H9 (cell line): Measurements from ENCODE around the gene APCDD1L. TPM values are rescaled to one million over a fixed set of nuclear protein-coding genes. Genes with fewer than 3 reads are reported as not detected.
A peak's percentile ranks its signal among the peaks of the same experiment; 100 is the strongest.

Experiments used
- DNase-seq: peaks from one replicate; pipeline ENCODE4 v3.0.0-alpha.2; 2017
- H2AFZ ChIP-seq: one replicate; pipeline ENCODE4 v1.6.1; 2013; ENCODE audit warnings: mild to moderate bottlenecking, low read length, control low read depth, moderate library complexity
- H2AK5ac ChIP-seq: 2 replicates; pipeline ENCODE4 v1.6.1; 2013; ENCODE audit warnings: low read length, control low read depth, mixed read lengths; ENCODE audit not compliant: insufficient read length
- H2BK120ac ChIP-seq: one replicate; pipeline ENCODE4 v1.6.1; 2013; ENCODE audit warnings: low read depth, mild to moderate bottlenecking, low read length, control low read depth, inconsistent platforms; ENCODE audit not compliant: poor library complexity, severe bottlenecking
- H2BK12ac ChIP-seq: 2 replicates; pipeline ENCODE4 v1.6.1; 2013; ENCODE audit warnings: low read length, control low read depth, mixed read lengths, low read depth; ENCODE audit not compliant: insufficient read length
- H2BK15ac ChIP-seq: 2 replicates; pipeline ENCODE4 v1.6.1; 2013; ENCODE audit warnings: low read depth, low read length, control low read depth
- H2BK20ac ChIP-seq: one replicate; pipeline ENCODE4 v1.6.1; 2013; ENCODE audit warnings: low read depth, mild to moderate bottlenecking, low read length, control low read depth, inconsistent platforms; ENCODE audit not compliant: poor library complexity, severe bottlenecking
- H2BK5ac ChIP-seq: 2 replicates; pipeline ENCODE4 v1.6.1; 2013; ENCODE audit warnings: low read length, control low read depth, mixed read lengths; ENCODE audit not compliant: insufficient read length
- H3K14ac ChIP-seq: 2 replicates; pipeline ENCODE4 v1.6.1; 2013; ENCODE audit warnings: low read length, control low read depth; ENCODE audit not compliant: insufficient read depth
- H3K18ac ChIP-seq: 2 replicates; pipeline ENCODE4 v1.6.1; 2013; ENCODE audit warnings: low read depth, mild to moderate bottlenecking, mixed read lengths, low read length, control low read depth; ENCODE audit not compliant: insufficient read length
- H3K23ac ChIP-seq: 2 replicates; pipeline ENCODE4 v1.6.1; 2013; ENCODE audit warnings: low read length, control low read depth, mixed read lengths, low read depth; ENCODE audit not compliant: insufficient read length
- H3K23me2 ChIP-seq: 2 replicates; pipeline ENCODE4 v1.6.1; 2013; ENCODE audit warnings: low read depth, mild to moderate bottlenecking, mixed read lengths, low read length, control low read depth; ENCODE audit not compliant: insufficient read length, poor library complexity, severe bottlenecking
- H3K27ac ChIP-seq: 2 replicates; pipeline ENCODE4 v1.5.1; 2013; ENCODE audit warnings: low read length, control low read depth, mixed read lengths, low read depth; ENCODE audit not compliant: insufficient read length
- H3K27me3 ChIP-seq: 2 replicates; pipeline ENCODE4 v1.6.1; 2013; ENCODE audit warnings: low read length, control low read depth, inconsistent platforms; ENCODE audit not compliant: insufficient read depth
- H3K4ac ChIP-seq: 2 replicates; pipeline ENCODE4 v1.6.1; 2013; ENCODE audit warnings: low read depth, mild to moderate bottlenecking, control low read depth, inconsistent platforms, low read length, moderate library complexity
- H3K4me1 ChIP-seq: 2 replicates; pipeline ENCODE4 v1.6.1; 2013; ENCODE audit warnings: low read length, control low read depth, inconsistent platforms; ENCODE audit not compliant: insufficient read depth
- H3K4me2 ChIP-seq: 2 replicates; pipeline ENCODE4 v1.6.1; 2013; ENCODE audit warnings: low read length, control low read depth, mixed read lengths; ENCODE audit not compliant: insufficient read length, insufficient read depth
- H3K56ac ChIP-seq: 2 replicates; pipeline ENCODE4 v1.6.1; 2013; ENCODE audit warnings: low read depth, mild to moderate bottlenecking, mixed read lengths, low read length, control low read depth; ENCODE audit not compliant: insufficient read length
- H3K79me1 ChIP-seq: 2 replicates; pipeline ENCODE4 v1.6.1; 2013; ENCODE audit warnings: low read depth, mild to moderate bottlenecking, moderate library complexity, low read length, control low read depth, inconsistent platforms; ENCODE audit not compliant: insufficient read depth, poor library complexity, severe bottlenecking
- H3K79me2 ChIP-seq: 2 replicates; pipeline ENCODE4 v1.6.1; 2013; ENCODE audit warnings: low read length, control low read depth, inconsistent platforms; ENCODE audit not compliant: insufficient read depth
- H3K9ac ChIP-seq: 2 replicates; pipeline ENCODE4 v1.6.1; 2013; ENCODE audit warnings: low read length, control low read depth, mixed read lengths; ENCODE audit not compliant: insufficient read length; ENCODE audit errors: extremely low read depth
- H3K9me3 ChIP-seq: one replicate; pipeline ENCODE4 v1.6.1; 2013; ENCODE audit warnings: low read depth, low read length, inconsistent platforms; ENCODE audit not compliant: control insufficient read depth
- H3T11ph ChIP-seq: one replicate; pipeline ENCODE4 v1.6.1; 2013; ENCODE audit warnings: mild to moderate bottlenecking, low read length, control low read depth, inconsistent platforms
- H4K20me1 ChIP-seq: one replicate; pipeline ENCODE4 v1.6.1; 2013; ENCODE audit not compliant: control insufficient read depth, insufficient read length, insufficient read depth
- H4K5ac ChIP-seq: 2 replicates; pipeline ENCODE4 v1.6.1; 2013; ENCODE audit warnings: low read depth, mild to moderate bottlenecking, mixed read lengths, low read length, control low read depth; ENCODE audit not compliant: insufficient read length
- H4K8ac ChIP-seq: replicated peaks from 2 replicates; pipeline ENCODE4 v1.6.1; 2013; ENCODE audit warnings: low read length, control low read depth, mixed read lengths, low read depth; ENCODE audit not compliant: insufficient read length
- H4K91ac ChIP-seq: 2 replicates; pipeline ENCODE4 v1.6.1; 2013; ENCODE audit warnings: low read depth, mild to moderate bottlenecking, moderate library complexity, mixed read lengths, low read length, control low read depth; ENCODE audit not compliant: insufficient read length
- H3K27ac Mint-ChIP-seq, 3 experiments: 2 replicates in 2 of 3; 3 replicates in 1 of 3; pipeline ENCODE4 v1.8.0; 2020 to 2021; ENCODE audit warnings: mixed read lengths in 3 of 3, mild to moderate bottlenecking in 1 of 3, moderate library complexity in 1 of 3
- H3K27me3 Mint-ChIP-seq: 2 replicates; pipeline ENCODE4 v1.8.0; 2021; ENCODE audit warnings: low read depth, mild to moderate bottlenecking, moderate library complexity, mixed read lengths
- H3K36me3 Mint-ChIP-seq, 3 experiments: 2 replicates in 2 of 3; 3 replicates in 1 of 3; pipeline ENCODE4 v1.8.0; 2020 to 2021; ENCODE audit warnings: low read depth in 3 of 3, mixed read lengths in 3 of 3; ENCODE audit not compliant: insufficient read depth in 1 of 3
- H3K4me1 Mint-ChIP-seq, 2 experiments: 2 replicates each; pipeline ENCODE4 v1.8.0; 2020; ENCODE audit warnings: mixed read lengths in 2 of 2
- H3K4me3 Mint-ChIP-seq, 2 experiments: 2 replicates in 1 of 2; 3 replicates in 1 of 2; pipeline ENCODE4 v1.8.0; 2020 to 2021; ENCODE audit warnings: mild to moderate bottlenecking in 2 of 2, mixed read lengths in 2 of 2, moderate library complexity in 1 of 2
- H3K9me3 Mint-ChIP-seq, 2 experiments: 2 replicates in 1 of 2; 3 replicates in 1 of 2; pipeline ENCODE4 v1.8.0; 2020; ENCODE audit warnings: mild to moderate bottlenecking in 2 of 2, mixed read lengths in 2 of 2, moderate library complexity in 1 of 2
- CTCF ChIP-seq: fragments of 200-600 bp; sonication (generic); conservative IDR thresholded peaks from 3 replicates; pipeline ENCODE4 v1.8.0; 2021; ENCODE audit warnings: antibody characterized with exemption, mild to moderate bottlenecking
- WGBS: extraction: QIAGEN DNeasy Blood & Tissue Kit; methylation state at CpG from one replicate; pipeline ENCODE4 v1.1.7; 2013; ENCODE audit warnings: missing lambda C conversion rate, low lambda C conversion rate, mixed read lengths; ENCODE audit not compliant: insufficient read length; ENCODE audit errors: extremely low coverage; 5-methylcytosine and 5-hydroxymethylcytosine counted together
- total RNA-seq: library from RNA; stranded (reverse); gene quantifications from 2 replicates; pipeline ENCODE4 v1.2.1, GENCODE V29; 2021

APCDD1L gene
- total RNA-seq, 1 experiment from 2014 or later: 0.68 TPM

- peaks cover 19% of the 10 kb centered on the region for H3K27me3 Mint-ChIP-seq
Measured at GRCh38 chr20:58504566-58504965, 10.6 kb downstream of the APCDD1L start.

More at GRCh38 chr20:58504566-58504965, 10.6 kb downstream of the APCDD1L start:
- Mint-ChIP-seq H3K4me3 (no peak overlapping the region), H3K36me3 (peaks cover 4 to 35% (median 14%) of the 10 kb centered on the region in 3 experiments), H3K9me3 (peaks cover 12 to 29% of the 10 kb centered on the region in 2 experiments), H3K27ac (no peak overlapping the region), H3K4me1 (no peaks in the 10 kb centered on the region)
- WGBS: no CpG with 5 or more reads among the region's 3 CpGs
- no peak overlapping the region for H3K9ac ChIP-seq
- H3K56ac ChIP-seq: no peak overlapping the region
- H3K23ac ChIP-seq: no peak overlapping the region
- no peak overlapping the region for H3K18ac ChIP-seq
- no peaks in the 10 kb centered on the region for H3K79me1 ChIP-seq
- no peak overlapping the region for H4K8ac ChIP-seq
- no peak overlapping the region for H2BK5ac ChIP-seq
- H3K4ac ChIP-seq: no peak overlapping the region
- H2BK20ac ChIP-seq: no peak overlapping the region
- H2AK5ac ChIP-seq: no peak overlapping the region
- no peak overlapping the region for H2BK15ac ChIP-seq
- DNase-seq: peak; percentile 4
- H4K91ac ChIP-seq: no peak overlapping the region
- TF ChIP-seq CTCF: no peak
- no peak overlapping the region for H2BK12ac ChIP-seq
- no peaks in the 10 kb centered on the region for H3K23me2 ChIP-seq
- no peak overlapping the region for H4K5ac ChIP-seq
- no peak overlapping the region for H2AFZ ChIP-seq
- no peak overlapping the region for H3K27ac ChIP-seq
- peaks cover 19% of the 10 kb centered on the region for H3K9me3 ChIP-seq
- H2BK120ac ChIP-seq: no peak overlapping the region
- H3K4me1 ChIP-seq: no peaks in the 10 kb centered on the region
- no peak overlapping the region for H3K4me2 ChIP-seq
- H3K14ac ChIP-seq: no peak overlapping the region
- no peaks in the 10 kb centered on the region for H3K79me2 ChIP-seq
- H3K27me3 ChIP-seq: no peaks in the 10 kb centered on the region
- H4K20me1 ChIP-seq: no peaks in the 10 kb centered on the region
- H3T11ph ChIP-seq: no peak overlapping the region
